CD4-positive, alpha-beta T cell (primary cell): ENCODE data around the gene ASIP. TPM values are rescaled to one million over a fixed set of nuclear protein-coding genes. Genes with fewer than 3 reads are reported as not detected.
"Not testable (repeated sequence)": the region's sequence is repeated elsewhere in the genome, so short reads cannot be mapped to it uniquely, and the experiment has no call there.

Experiments
- ATAC-seq: fragments of 200-7000 bp; cut with Tn5 transposase; one replicate; pipeline ENCODE4 v1.10.0; 2022; ENCODE audit warnings: mild to moderate bottlenecking; ENCODE audit not compliant: poor library complexity
- CTCF ChIA-PET: fragments of 350-600 bp; sonication (Branson Sonifier 250); formaldehyde crosslinking; loops from one replicate; lab custom pipeline; 2021; ENCODE audit warnings: antibody characterized with exemption, inconsistent platforms; lab: Charles Lee
- POLR2A ChIA-PET: fragments of 350-600 bp; sonication (Branson Sonifier 250); formaldehyde crosslinking; loops from one replicate; lab custom pipeline; 2021; ENCODE audit warnings: antibody characterized with exemption, inconsistent platforms; lab: Charles Lee
- DNase-seq, 14 experiments: peaks; one replicate each; pipeline ENCODE4 v3.0.0-alpha.2; 2013 to 2020; ENCODE audit warnings: mixed read lengths in 2 of 14
- H3K27ac ChIP-seq, 2 donors: one replicate each; pipeline versions ENCODE4 v1.5.1 to v1.7.0; 2013; ENCODE audit warnings: low read length in 2 of 2, low read depth in 1 of 2, mild to moderate bottlenecking in 1 of 2
- H3K27me3 ChIP-seq, 2 experiments: 1 replicate in 1 of 2; 2 replicates in 1 of 2; pipeline versions ENCODE4 v1.6.1 to v1.7.0; 2013; ENCODE audit warnings: low read length in 2 of 2, control low read depth in 1 of 2, mild to moderate bottlenecking in 1 of 2, moderate library complexity in 1 of 2; ENCODE audit not compliant: insufficient read depth in 2 of 2, control insufficient read depth in 1 of 2
- H3K36me3 ChIP-seq: one replicate; pipeline ENCODE4 v1.6.1; 2013; ENCODE audit warnings: low read length, control low read depth; ENCODE audit not compliant: insufficient read depth
- H3K4me1 ChIP-seq: one replicate; pipeline ENCODE4 v1.6.1; 2013; ENCODE audit warnings: low read length, control low read depth; ENCODE audit not compliant: insufficient read depth
- H3K4me3 ChIP-seq: one replicate; pipeline ENCODE4 v1.5.1; 2013; ENCODE audit warnings: mild to moderate bottlenecking, low read length, moderate library complexity
- H3K9me3 ChIP-seq, 2 experiments: 1 replicate in 1 of 2; 2 replicates in 1 of 2; pipeline versions ENCODE4 v1.6.1 to v1.7.0; 2013; ENCODE audit warnings: low read length in 2 of 2, mild to moderate bottlenecking in 2 of 2, control low read depth in 1 of 2, moderate library complexity in 1 of 2; ENCODE audit not compliant: control insufficient read depth in 1 of 2, insufficient read depth in 1 of 2
- H3K27ac Mint-ChIP-seq: one replicate; pipeline ENCODE4 v1.8.0; 2020; ENCODE audit warnings: mixed read lengths
- H3K27me3 Mint-ChIP-seq: one replicate; pipeline ENCODE4 v1.8.0; 2021; ENCODE audit warnings: mixed read lengths
- H3K36me3 Mint-ChIP-seq: one replicate; pipeline ENCODE4 v1.8.0; 2021; ENCODE audit warnings: low read depth, mixed read lengths
- H3K4me1 Mint-ChIP-seq: one replicate; pipeline ENCODE4 v1.8.0; 2021; ENCODE audit warnings: low read depth, mixed read lengths
- H3K4me3 Mint-ChIP-seq: one replicate; pipeline ENCODE4 v1.8.0; 2020; ENCODE audit warnings: mild to moderate bottlenecking, mixed read lengths
- H3K9me3 Mint-ChIP-seq: one replicate; pipeline ENCODE4 v1.8.0; 2020; ENCODE audit warnings: mixed read lengths
- intact Hi-C, 2 experiments: fragments of 100-400 bp; cut with DNase I in 1 of 2; cut with micrococcal nuclease in 1 of 2; formaldehyde crosslinking; loops; one replicate each; pipeline versions ENCODE4 v1.15.1 to v1.9.0; 2023 to 2025; cut with DNase I, micrococcal nuclease
- total RNA-seq, 174 experiments: library from RNA in 2 of 174; stranded (reverse) in 2 of 174; gene quantifications; one replicate each; pipeline ENCODE4 v1.2.3 and lab custom pipeline; 2021 to 2026
- TF ChIP-seq, protein P1 (sequence below): fragments of 200-600 bp; IDR thresholded peaks from one replicate; pipeline ENCODE4 v1.8.0; 2022; ENCODE audit warnings: antibody characterized with exemption, mild to moderate bottlenecking

The ASIP gene
- total RNA-seq, 2 experiments from 2014 or later, result not detected

DNA sequence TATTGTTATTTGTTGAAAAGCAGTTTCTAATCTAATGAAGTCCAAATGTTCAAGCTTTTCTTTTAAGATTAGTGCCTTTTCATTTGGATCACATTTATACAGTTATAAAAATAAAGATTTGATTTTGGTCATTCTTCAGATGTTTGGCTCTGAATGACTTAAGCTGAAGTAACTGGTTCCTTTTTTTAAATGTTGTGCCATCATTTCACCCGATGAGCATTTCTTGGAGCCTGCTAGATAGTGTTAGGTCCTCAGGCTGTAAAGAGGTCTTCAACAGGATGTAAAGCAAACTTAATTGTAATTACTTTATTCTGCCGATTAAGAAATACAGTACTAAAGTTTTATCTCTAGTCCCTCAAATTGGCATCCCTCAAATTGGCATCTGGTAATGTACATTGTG, 41.2 kb upstream of the ASIP start:
- Histone ChIP-seq H3K9me3 (no peaks in the 10 kb centered on the region), H3K4me3 (no peak overlapping the region), H3K27me3 (peaks cover 7 to 13% of the 10 kb centered on the region in 2 experiments), H3K36me3 (no peaks in the 10 kb centered on the region), H3K4me1 (no peaks in the 10 kb centered on the region), H3K27ac (no peak overlapping the region)
- Mint-ChIP-seq H3K36me3 (no peaks in the 10 kb centered on the region), H3K27ac (no peak overlapping the region), H3K4me1 (peaks cover 1% of the 10 kb centered on the region), H3K27me3 (peaks cover 15% of the 10 kb centered on the region), H3K9me3 (no peaks in the 10 kb centered on the region), H3K4me3 (no peak overlapping the region)
- POLR2A ChIA-PET, result no interaction called here
- no peak for DNase-seq
- CTCF ChIA-PET, result interaction anchor here (0.6 kb wide), 1 partner anchor 834 kb away, joined by 3 read pairs; no protein-coding TSS in a partner anchor
- no peak for ATAC-seq
- TF ChIP-seq, protein P1, sequence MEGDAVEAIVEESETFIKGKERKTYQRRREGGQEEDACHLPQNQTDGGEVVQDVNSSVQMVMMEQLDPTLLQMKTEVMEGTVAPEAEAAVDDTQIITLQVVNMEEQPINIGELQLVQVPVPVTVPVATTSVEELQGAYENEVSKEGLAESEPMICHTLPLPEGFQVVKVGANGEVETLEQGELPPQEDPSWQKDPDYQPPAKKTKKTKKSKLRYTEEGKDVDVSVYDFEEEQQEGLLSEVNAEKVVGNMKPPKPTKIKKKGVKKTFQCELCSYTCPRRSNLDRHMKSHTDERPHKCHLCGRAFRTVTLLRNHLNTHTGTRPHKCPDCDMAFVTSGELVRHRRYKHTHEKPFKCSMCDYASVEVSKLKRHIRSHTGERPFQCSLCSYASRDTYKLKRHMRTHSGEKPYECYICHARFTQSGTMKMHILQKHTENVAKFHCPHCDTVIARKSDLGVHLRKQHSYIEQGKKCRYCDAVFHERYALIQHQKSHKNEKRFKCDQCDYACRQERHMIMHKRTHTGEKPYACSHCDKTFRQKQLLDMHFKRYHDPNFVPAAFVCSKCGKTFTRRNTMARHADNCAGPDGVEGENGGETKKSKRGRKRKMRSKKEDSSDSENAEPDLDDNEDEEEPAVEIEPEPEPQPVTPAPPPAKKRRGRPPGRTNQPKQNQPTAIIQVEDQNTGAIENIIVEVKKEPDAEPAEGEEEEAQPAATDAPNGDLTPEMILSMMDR, result no peak
- intact Hi-C loops, result no loop called here

DNA sequence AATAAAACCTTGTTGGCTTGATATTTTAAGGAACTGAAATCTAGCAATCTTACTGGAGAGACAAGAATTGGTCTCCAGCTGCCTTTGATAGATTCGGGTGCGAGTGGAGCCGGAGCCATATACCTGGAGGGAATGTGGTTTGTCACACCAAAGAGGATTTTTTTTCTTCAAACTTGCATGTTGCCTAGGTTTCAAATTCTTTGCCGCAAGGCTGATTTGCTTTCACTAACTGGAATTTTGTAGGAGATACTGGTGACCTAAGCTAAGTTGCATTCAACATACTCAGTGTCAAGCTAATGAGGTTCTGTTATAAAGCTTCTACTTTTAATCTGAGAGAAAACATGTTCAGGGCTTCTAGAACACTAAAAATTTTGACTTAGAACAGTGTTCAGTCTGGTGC, 39.7 kb upstream of the ASIP start:
- POLR2A ChIA-PET, result no interaction called here
- no peak for DNase-seq
- Histone ChIP-seq H3K4me3 (no peak overlapping the region), H3K36me3 (no peaks in the 10 kb centered on the region), H3K9me3 (no peaks in the 10 kb centered on the region), H3K27me3 (peaks cover 7 to 10% of the 10 kb centered on the region in 2 experiments), H3K4me1 (no peaks in the 10 kb centered on the region), H3K27ac (no peak overlapping the region)
- CTCF ChIA-PET, result interaction anchor here (1.4 kb wide), 1 partner anchor 16 kb away, joined by 3 read pairs; no protein-coding TSS in a partner anchor
- Mint-ChIP-seq H3K4me3 (no peak overlapping the region), H3K36me3 (no peaks in the 10 kb centered on the region), H3K27me3 (peaks cover 14% of the 10 kb centered on the region), H3K9me3 (peaks cover 2% of the 10 kb centered on the region), H3K4me1 (peaks cover 5% of the 10 kb centered on the region), H3K27ac (no peak overlapping the region)
- TF ChIP-seq, protein P1, result no peak
- intact Hi-C loops, result no loop called here
- no peak for ATAC-seq

DNA sequence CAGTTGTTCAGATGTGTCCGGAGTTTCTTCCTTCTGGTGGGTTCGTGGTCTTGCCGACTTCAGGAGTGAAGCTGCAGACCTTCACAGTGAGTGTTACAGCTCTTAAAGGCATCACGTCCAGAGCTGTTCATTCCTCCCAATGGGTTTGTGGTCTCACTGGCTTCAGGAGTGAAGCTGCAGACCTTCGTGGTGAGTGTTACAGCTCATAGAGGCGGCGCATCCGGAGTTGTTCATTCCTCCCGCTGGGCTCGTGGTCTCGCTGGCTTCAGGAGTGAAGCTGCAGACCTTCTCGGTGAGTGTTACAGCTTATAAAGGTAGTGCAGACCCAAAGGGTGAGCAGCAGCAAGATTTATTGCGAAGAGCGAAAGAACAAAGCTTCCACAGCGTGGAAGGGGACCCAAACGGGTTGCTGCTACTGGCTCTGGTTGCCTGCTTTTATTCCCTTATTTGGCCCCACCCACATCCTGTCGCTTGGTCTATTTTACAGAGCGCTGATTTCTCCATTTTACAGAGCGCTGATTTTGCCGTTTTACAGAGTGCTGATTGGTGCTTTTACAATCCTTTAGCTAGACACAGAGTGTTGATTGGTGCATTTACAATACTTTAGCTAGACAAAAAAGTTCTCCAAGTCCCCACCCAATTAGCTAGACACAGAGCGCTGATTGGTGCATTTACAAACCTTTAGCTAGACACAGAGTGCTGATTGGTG, 35.9 kb upstream of the ASIP start:
- H3K36me3 ChIP-seq, CTCF ChIA-PET, H3K27me3 ChIP-seq, H3K4me1 ChIP-seq, H3K4me1 Mint-ChIP-seq, H3K4me3 ChIP-seq, H3K36me3 Mint-ChIP-seq, H3K27ac ChIP-seq, H3K27me3 Mint-ChIP-seq, intact Hi-C loops, H3K9me3 Mint-ChIP-seq: not testable (repeated sequence)
- peaks cover 0 to 13% of the 10 kb centered on the region in 2 experiments for H3K9me3 ChIP-seq
- POLR2A ChIA-PET, result interaction anchor here (0.8 kb wide), 1 partner anchor 473 kb away, joined by 3 read pairs; no protein-coding TSS in a partner anchor
- Mint-ChIP-seq H3K4me3 (peak overlapping the region; percentile 86), H3K27ac (peak overlapping the region; percentile 52)
- DNase-seq (peak in 3 of 14 experiments; percentile 5 to 29 (median 7)), ATAC-seq (peak; percentile 70)
